ENCODE measurements around the gene GATA2. TPM values are rescaled to one million over a fixed set of nuclear protein-coding genes. Genes with fewer than 3 reads are reported as not detected.

Gene GATA2
- total and polyA plus RNA-seq, 4 experiments from 2014 or later, result not detected

DNA sequence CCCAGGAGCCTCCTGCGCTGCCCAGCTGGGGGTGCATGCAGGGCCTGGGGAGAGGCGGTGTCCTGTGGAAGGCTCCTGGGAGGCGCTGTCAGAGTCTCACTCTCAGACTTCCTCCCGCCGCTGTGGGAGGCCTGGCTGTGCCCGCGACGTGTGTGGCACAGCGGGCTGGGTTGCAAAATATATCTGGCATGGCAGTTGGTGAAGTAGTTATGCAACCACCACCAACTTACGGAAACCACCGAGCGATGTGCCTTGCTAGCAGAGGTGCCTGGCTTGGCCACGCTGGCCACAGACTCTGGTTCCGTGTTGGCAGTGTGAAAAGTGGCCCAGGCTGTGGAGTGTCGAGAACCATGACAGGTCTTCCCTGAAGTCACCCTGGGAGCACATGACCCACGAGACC, 30.6 kb upstream of the GATA2 start:
- DNase-seq, result no peak
- H3K9me3 Mint-ChIP-seq, result no peaks in the 10 kb centered on the region
- no peak overlapping the region for H3K27ac Mint-ChIP-seq
- no peaks in the 10 kb centered on the region for H3K4me1 Mint-ChIP-seq
- intact Hi-C loops (cut with micrococcal nuclease), result no loop called here
- peaks cover 11 to 37% of the 10 kb centered on the region in 2 donors for H3K27me3 Mint-ChIP-seq
- H3K4me1 ChIP-seq (ENCODE audit: insufficient read depth, low read length), result no peaks in the 10 kb centered on the region
- H3K27ac ChIP-seq (ENCODE audit: low read depth, low read length), result no peak overlapping the region
- H3K4me3 ChIP-seq (ENCODE audit: low read length in 2 of 2), result no peak overlapping the region
- ChIA-PET CTCF (ENCODE audit: partially characterized antibody) (no interaction called here), POLR2A (ENCODE audit: partially characterized antibody) (no interaction called here)
- H3K4me3 Mint-ChIP-seq, result no peak overlapping the region
- H3K9me3 ChIP-seq (ENCODE audit: control insufficient read depth in 1 of 2, low read length in 2 of 2), result no peaks in the 10 kb centered on the region
- no peaks in the 10 kb centered on the region for H3K36me3 Mint-ChIP-seq
- no peaks in the 10 kb centered on the region for H3K36me3 ChIP-seq (ENCODE audit: insufficient read depth, low read length)
- no peaks in the 10 kb centered on the region for H3K27me3 ChIP-seq (ENCODE audit: insufficient read depth, low read length)

DNA sequence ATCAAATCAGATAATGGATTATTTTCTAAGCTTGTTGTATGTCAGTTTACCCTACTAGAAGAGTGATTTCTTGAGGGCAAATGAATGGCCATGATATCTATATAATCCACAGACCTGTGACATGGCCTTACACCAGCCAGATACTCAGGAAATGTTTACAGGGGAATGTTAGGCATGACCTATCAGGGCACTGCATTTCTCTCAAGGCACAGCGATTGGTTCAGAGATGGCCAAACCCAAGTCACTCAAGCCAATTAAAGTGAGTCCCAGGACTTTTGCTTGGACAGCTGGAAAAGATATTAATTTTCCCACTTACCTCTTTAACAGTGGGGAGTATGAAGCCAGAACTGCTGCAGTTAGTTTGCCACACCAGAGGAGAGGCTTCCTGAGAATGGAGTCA, 28.7 kb upstream of the GATA2 start:
- no peaks in the 10 kb centered on the region for H3K9me3 ChIP-seq (ENCODE audit: control insufficient read depth in 1 of 2, low read length in 2 of 2)
- POLR2A ChIA-PET (ENCODE audit: partially characterized antibody), result no interaction called here
- H3K36me3 ChIP-seq (ENCODE audit: insufficient read depth, low read length), result no peaks in the 10 kb centered on the region
- no peaks in the 10 kb centered on the region for H3K27me3 ChIP-seq (ENCODE audit: insufficient read depth, low read length)
- Mint-ChIP-seq H3K4me3 (no peak overlapping the region), H3K36me3 (no peaks in the 10 kb centered on the region), H3K27me3 (peaks cover 15 to 41% of the 10 kb centered on the region in 2 donors), H3K27ac (no peak overlapping the region), H3K9me3 (no peaks in the 10 kb centered on the region), H3K4me1 (no peaks in the 10 kb centered on the region)
- intact Hi-C loops (cut with micrococcal nuclease), result no loop called here
- CTCF ChIA-PET (ENCODE audit: partially characterized antibody), result no interaction called here
- H3K4me1 ChIP-seq (ENCODE audit: insufficient read depth, low read length), result no peaks in the 10 kb centered on the region
- no peak for DNase-seq
- H3K27ac ChIP-seq (ENCODE audit: low read depth, low read length), result no peak overlapping the region
- H3K4me3 ChIP-seq (ENCODE audit: low read length in 2 of 2), result no peak overlapping the region

DNA sequence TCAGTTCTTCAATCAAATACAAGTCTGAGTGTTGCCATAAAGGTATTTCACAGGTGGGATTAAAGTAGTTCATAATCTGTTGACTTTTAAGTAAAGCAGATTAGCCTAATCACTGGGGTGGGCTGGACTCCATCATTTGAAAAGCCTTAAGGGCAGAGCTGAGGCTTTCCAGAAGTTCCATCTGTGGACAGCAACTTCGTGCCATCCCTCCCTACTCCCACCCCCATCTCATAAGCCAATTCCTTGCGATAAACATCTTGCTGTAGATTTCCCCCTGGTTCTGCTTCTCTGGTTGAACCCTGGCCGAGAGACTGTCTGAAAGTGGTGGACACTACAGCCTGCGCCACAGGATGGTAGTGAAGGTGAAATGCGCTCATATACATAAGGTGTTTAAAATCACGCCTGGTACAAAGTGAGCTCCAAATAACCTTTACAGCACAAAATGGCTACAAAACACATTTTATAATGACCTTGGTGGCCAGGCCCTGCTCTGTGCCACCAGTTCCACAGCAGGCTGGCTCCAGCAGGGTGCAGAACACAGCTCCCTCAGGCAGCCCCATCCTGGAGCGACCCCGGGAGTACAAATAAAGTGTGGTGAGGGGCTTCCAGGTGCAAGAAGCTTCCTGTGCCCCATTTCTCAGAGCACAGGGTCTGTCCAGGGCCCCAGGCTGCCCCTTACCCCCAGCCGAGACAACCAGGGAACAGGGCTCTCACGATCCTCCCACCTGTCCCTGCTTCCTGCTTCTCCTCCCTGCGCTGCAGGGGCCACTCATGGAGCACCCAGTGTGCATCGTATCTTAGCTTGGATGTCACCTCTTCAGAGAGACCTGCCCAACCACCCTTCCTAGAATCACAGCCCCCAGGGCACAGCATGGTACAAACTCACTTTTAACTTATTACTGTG, 25.8 kb upstream of the GATA2 start:
- H3K9me3 Mint-ChIP-seq, result peaks cover 0 to 19% (median 9%) of the 10 kb centered on the region in 8 donors
- CTCF ChIA-PET (ENCODE audit: partially characterized antibody), result no interaction called here
- H3K27me3 Mint-ChIP-seq, result peaks cover 23 to 44% of the 10 kb centered on the region in 2 donors

DNA sequence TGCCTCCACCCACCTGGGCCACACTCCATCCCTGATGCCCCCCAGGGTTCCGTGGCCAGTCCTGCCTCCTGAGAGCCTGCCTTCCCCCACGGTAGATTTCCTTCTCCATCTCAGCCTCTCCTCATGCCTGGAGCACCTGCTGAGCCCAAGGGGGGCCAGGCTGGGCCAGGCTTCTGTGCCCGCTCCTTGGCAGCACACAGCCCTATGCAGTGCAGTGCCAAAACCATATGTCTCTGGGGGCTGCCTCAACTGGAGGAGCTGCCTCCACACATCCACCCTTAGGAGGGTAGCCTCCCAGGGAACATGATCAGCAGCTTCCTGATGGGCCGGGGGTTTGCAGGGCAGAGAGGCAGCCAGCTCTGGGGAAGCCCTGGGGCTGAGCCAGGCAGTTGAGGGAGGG, 24.6 kb upstream of the GATA2 start:
- H3K4me1 ChIP-seq (ENCODE audit: insufficient read depth, low read length), result no peaks in the 10 kb centered on the region

More for the DNA sequence above, 25.8 kb upstream of the GATA2 start:
- Histone ChIP-seq H3K36me3 (ENCODE audit: insufficient read depth, low read length) (no peaks in the 10 kb centered on the region), H3K4me1 (ENCODE audit: insufficient read depth, low read length) (no peaks in the 10 kb centered on the region), H3K27me3 (ENCODE audit: insufficient read depth, low read length) (no peaks in the 10 kb centered on the region), H3K27ac (ENCODE audit: low read depth, low read length) (no peak overlapping the region), H3K4me3 (ENCODE audit: low read length in 2 of 2) (no peak overlapping the region), H3K9me3 (ENCODE audit: control insufficient read depth in 1 of 2, low read length in 2 of 2) (no peaks in the 10 kb centered on the region)
- no peaks in the 10 kb centered on the region for H3K36me3 Mint-ChIP-seq
- H3K27ac Mint-ChIP-seq, result no peak overlapping the region
- POLR2A ChIA-PET (ENCODE audit: partially characterized antibody), result no interaction called here
- intact Hi-C loops (cut with micrococcal nuclease), result no loop called here
- no peak for DNase-seq
- no peaks in the 10 kb centered on the region for H3K4me1 Mint-ChIP-seq
- H3K4me3 Mint-ChIP-seq, result no peak overlapping the region

DNA sequence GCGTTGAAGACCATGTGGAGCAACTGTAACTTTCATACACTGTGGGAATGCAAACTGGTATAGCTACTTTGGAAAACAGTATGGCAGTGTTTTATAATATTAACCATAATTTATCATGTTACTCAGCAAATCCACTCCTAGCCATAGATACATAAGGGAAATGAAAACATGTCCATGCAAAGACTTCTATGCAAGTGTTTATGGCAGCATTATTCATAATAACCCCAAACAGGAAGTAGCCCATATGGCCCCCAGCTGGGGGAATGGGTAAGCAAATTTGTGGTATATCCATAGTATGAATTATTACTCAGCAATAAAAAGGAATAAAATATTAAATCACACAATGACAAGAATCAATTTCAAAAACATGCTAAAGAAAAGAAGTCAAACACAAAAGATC, 23.0 kb upstream of the GATA2 start:
- Histone ChIP-seq H3K4me1 (ENCODE audit: insufficient read depth, low read length) (no peaks in the 10 kb centered on the region), H3K4me3 (ENCODE audit: low read length in 2 of 2) (no peak overlapping the region), H3K36me3 (ENCODE audit: insufficient read depth, low read length) (no peaks in the 10 kb centered on the region), H3K9me3 (ENCODE audit: control insufficient read depth in 1 of 2, low read length in 2 of 2) (no peaks in the 10 kb centered on the region), H3K27me3 (ENCODE audit: insufficient read depth, low read length) (no peaks in the 10 kb centered on the region), H3K27ac (ENCODE audit: low read depth, low read length) (no peak overlapping the region)
- intact Hi-C loops (cut with micrococcal nuclease), result no loop called here
- DNase-seq, result no peak
- no peak overlapping the region for H3K27ac Mint-ChIP-seq
- H3K4me3 Mint-ChIP-seq, result no peak overlapping the region
- CTCF ChIA-PET (ENCODE audit: partially characterized antibody), result no interaction called here
- H3K36me3 Mint-ChIP-seq, result no peaks in the 10 kb centered on the region
- POLR2A ChIA-PET (ENCODE audit: partially characterized antibody), result no interaction called here
- H3K4me1 Mint-ChIP-seq, result no peaks in the 10 kb centered on the region
- peaks cover 0 to 26% (median 15%) of the 10 kb centered on the region in 8 donors for H3K9me3 Mint-ChIP-seq
- peaks cover 29 to 45% of the 10 kb centered on the region in 2 donors for H3K27me3 Mint-ChIP-seq

More for the DNA sequence above, 24.6 kb upstream of the GATA2 start:
- no peaks in the 10 kb centered on the region for H3K36me3 ChIP-seq (ENCODE audit: insufficient read depth, low read length)
- Mint-ChIP-seq H3K9me3 (peaks cover 0 to 26% (median 15%) of the 10 kb centered on the region in 8 donors), H3K27me3 (peaks cover 29 to 46% of the 10 kb centered on the region in 2 donors), H3K4me1 (no peaks in the 10 kb centered on the region), H3K4me3 (no peak overlapping the region), H3K27ac (no peak overlapping the region), H3K36me3 (no peaks in the 10 kb centered on the region)
- no peaks in the 10 kb centered on the region for H3K9me3 ChIP-seq (ENCODE audit: control insufficient read depth in 1 of 2, low read length in 2 of 2)
- intact Hi-C loops (cut with micrococcal nuclease), result no loop called here
- H3K27me3 ChIP-seq (ENCODE audit: insufficient read depth, low read length), result no peaks in the 10 kb centered on the region
- DNase-seq, result no peak
- ChIA-PET CTCF (ENCODE audit: partially characterized antibody) (no interaction called here), POLR2A (ENCODE audit: partially characterized antibody) (no interaction called here)
- no peak overlapping the region for H3K27ac ChIP-seq (ENCODE audit: low read depth, low read length)
- H3K4me3 ChIP-seq (ENCODE audit: low read length in 2 of 2), result no peak overlapping the region

DNA sequence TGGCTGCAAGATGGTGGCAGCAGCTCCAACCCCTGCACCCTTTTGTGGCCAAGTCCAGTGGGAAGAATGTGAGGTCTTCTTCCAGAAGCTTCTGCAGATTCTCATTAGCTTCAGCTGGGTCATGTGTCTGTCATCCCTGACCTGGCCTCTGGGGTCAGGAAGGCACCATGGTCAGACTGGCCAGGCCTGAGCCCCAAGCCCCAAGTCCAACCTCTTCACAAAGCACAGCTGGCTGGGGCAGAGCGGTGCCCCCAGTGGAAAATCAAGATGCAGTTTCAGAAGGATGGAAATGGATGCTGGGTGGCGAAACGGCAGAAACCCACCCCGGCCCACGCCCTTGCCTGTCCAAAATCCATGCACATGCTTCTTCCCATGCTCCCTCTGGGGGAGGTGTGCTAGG, 15.9 kb upstream of the GATA2 start:
- ChIA-PET POLR2A (ENCODE audit: partially characterized antibody) (no interaction called here), CTCF (ENCODE audit: partially characterized antibody) (interaction anchor here (1.5 kb wide), 1 partner anchor 13 kb away, joined by 4 read pairs; no protein-coding TSS in a partner anchor)
- H3K27me3 ChIP-seq (ENCODE audit: insufficient read depth, low read length), result no peaks in the 10 kb centered on the region
- Mint-ChIP-seq H3K9me3 (peaks cover 0 to 14% (median 5%) of the 10 kb centered on the region in 8 donors), H3K36me3 (no peaks in the 10 kb centered on the region), H3K4me1 (no peaks in the 10 kb centered on the region), H3K27ac (no peak overlapping the region), H3K27me3 (peaks cover 22 to 28% of the 10 kb centered on the region in 2 donors), H3K4me3 (no peak overlapping the region)
- no peaks in the 10 kb centered on the region for H3K4me1 ChIP-seq (ENCODE audit: insufficient read depth, low read length)
- no peak overlapping the region for H3K27ac ChIP-seq (ENCODE audit: low read depth, low read length)
- no peak overlapping the region for H3K4me3 ChIP-seq (ENCODE audit: low read length in 2 of 2)
- intact Hi-C loops (cut with micrococcal nuclease), result no loop called here
- no peaks in the 10 kb centered on the region for H3K9me3 ChIP-seq (ENCODE audit: control insufficient read depth in 1 of 2, low read length in 2 of 2)
- no peak for DNase-seq
- H3K36me3 ChIP-seq (ENCODE audit: insufficient read depth, low read length), result no peaks in the 10 kb centered on the region

DNA sequence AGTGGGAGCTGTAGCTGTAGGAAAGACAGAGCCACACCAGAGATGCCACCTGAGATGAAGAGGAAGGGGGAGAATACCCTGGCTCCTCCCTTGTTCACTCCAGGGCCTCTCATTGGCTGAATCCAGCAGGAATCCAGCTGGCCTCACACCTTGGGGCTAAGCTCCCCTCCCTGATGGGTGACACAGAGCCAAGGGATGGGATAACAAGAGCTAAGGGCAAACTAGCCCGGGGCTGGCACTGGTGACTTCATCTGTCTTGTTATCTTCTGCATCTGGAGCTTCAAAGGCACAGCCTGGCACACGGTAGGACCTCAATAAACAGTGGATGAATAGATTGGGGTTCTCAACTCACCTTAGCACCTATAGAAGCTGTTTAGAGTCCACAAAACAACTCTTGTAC, 13.8 kb upstream of the GATA2 start:
- Mint-ChIP-seq H3K27me3 (peaks cover 18 to 29% of the 10 kb centered on the region in 2 donors), H3K36me3 (no peaks in the 10 kb centered on the region), H3K27ac (no peak overlapping the region), H3K9me3 (peaks cover 0 to 7% (median 0%) of the 10 kb centered on the region in 8 donors), H3K4me1 (no peaks in the 10 kb centered on the region), H3K4me3 (no peak overlapping the region)
- DNase-seq, result no peak
- Histone ChIP-seq H3K36me3 (ENCODE audit: insufficient read depth, low read length) (no peaks in the 10 kb centered on the region), H3K27me3 (ENCODE audit: insufficient read depth, low read length) (no peaks in the 10 kb centered on the region), H3K9me3 (ENCODE audit: control insufficient read depth in 1 of 2, low read length in 2 of 2) (no peaks in the 10 kb centered on the region), H3K27ac (ENCODE audit: low read depth, low read length) (no peak overlapping the region), H3K4me1 (ENCODE audit: insufficient read depth, low read length) (no peaks in the 10 kb centered on the region), H3K4me3 (ENCODE audit: low read length in 2 of 2) (no peak overlapping the region)
- ChIA-PET POLR2A (ENCODE audit: partially characterized antibody) (no interaction called here), CTCF (ENCODE audit: partially characterized antibody) (interaction anchor here (1.5 to 1.9 kb wide), 3 partner anchors 81 to 411 kb away, joined by 3 to 5 read pairs (median 4); no protein-coding TSS in a partner anchor)
- intact Hi-C loops (cut with micrococcal nuclease), result no loop called here

Data from CD4-positive, alpha-beta memory T cell (primary cell).